Measurements from ENCODE around the gene HTRA1.

GRCh38 chr10:122466951-122467381 lies 5.6 kb downstream of the HTRA1 start:
- TF ChIP-seq CTCF (conservative IDR thresholded peaks at IDR 0.05) (no peak), ZFX (IDR thresholded peaks at IDR 0.05) (no peak)

Data from C4-2B (cell line).